GM18520 (cell line): ENCODE data around the gene OR1J1.

Source experiments
- ATAC-seq: cut with Tn5 transposase; IDR thresholded peaks from one replicate; pipeline ENCODE4 v1.9.1; 2021; ENCODE audit not compliant: unreplicated experiment

Gene OR1J1

DNA sequence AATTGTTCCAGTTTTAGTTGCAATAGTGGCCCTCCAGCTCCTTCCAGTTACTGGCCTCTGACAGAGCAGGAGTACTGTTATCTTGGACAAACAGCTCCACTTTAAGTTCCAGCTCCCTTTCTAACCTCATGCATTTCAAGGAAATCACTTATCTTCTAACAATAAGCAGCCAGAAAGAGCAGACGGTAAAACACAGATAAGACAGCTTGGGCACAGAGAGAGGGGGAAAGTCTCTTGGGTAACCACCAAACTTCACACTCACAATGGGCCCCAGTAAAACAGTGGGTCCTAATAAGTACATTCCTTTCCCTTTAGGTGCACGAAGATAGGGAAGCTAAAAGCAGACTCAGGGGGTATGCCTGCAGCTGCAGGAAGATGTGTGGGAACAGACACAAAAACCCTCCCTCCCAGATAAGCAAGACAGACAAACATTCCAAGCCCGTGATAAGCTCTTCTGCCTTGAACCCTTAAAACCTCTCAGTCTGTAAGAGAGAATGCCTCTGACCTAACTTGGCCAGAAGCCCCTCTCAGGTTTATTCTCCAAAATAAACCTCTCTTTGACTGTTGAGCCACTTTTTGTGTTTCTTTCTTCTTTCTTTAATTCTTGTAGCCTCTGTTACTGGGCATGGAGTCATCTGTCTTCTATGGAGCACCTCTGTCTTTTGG lies 30.8 kb downstream of the OR1J1 start:
- no peak for ATAC-seq

DNA sequence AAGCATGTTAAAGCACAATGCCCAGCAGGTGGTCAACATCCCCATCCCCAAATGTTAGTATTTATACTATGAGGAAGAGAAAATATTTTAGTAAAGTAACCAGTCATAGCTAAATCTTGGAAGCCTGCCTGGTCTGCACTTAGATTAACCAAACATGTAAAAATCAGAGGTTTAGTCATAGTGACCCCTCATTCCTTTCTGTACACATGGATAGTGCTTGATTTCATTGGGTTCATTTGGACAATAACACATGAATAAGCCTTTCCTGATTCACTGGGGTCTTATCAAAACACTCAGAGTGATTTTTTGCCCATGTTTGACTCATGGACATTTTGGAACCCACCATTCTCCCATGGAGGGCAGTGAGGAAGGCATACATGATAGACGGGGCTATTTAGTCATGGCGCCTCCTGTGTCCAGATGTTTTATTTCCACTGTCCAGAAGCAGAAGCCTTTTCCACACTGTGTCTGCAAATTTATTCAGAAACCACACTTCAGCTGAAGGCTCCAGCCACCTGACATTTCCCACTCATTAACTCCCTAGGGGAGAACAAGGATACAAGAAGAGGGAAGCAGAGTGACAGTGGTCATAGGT lies 32.5 kb downstream of the OR1J1 start:
- ATAC-seq = no peak

DNA sequence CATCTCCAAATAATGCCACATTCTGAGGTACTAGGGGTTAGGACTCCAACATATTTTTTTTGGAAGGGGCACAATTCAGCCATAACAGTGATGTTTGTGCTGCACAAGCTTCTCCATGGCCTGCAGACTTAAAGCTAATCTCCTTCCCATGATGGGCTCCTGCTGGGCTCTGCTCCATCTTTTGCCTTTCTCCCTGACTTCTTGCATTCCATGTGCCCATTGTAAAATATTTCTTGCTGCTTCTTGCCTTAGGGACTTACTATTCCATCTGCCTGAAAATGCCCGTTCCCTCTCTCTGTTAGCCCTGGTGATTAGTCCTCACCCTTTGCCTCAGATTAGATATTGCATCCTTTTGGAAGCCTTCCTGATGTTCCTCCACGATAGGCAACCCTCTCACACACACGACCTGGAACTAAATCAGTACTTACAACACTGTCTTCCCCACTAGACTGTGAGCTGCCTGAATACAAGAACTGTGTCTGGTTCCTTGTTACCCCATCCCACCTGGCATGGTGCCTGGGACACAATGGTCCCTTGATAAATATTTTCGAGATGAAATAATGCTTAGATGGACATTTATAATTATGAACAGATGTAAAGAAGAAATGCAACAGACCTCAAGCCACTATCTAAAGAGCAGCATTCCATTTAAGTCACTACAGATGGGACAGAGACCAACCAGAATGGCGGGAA lies 33.5 kb downstream of the OR1J1 start:
- no peak for ATAC-seq

DNA sequence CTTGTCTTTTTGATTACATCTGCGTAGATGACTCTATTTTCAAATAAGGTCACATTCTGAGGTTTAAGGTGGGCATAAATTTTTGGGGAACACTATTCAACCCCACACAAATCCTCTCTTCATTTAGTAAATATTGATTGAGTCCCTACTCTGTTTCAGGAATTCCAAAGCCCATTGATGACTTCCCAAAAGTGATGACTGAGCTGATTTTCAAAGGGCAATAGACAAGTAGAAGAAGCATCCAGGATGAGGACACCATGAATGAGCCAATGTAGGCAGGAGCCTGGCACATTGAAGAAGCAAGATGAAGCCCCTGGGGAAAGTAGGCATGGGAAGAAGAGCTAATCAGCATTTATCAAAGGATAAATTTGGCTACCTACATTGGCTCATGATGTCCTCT lies 35.2 kb downstream of the OR1J1 start:
- ATAC-seq = no peak
